ENCODE results near the gene MEG3. TPM values are rescaled to one million over a fixed set of nuclear protein-coding genes. Genes with fewer than 3 reads are reported as not detected.

Gene MEG3
- total RNA-seq, 1 experiment from 2014 or later = 338 TPM

- H3K27me3 Mint-ChIP-seq (ENCODE audit: low read depth) = no peaks in the 10 kb centered on the region
- DNase-seq (ENCODE audit: low spot score) (no peak), ATAC-seq (no peak)
- no peak overlapping the region for H3K27ac Mint-ChIP-seq
- no peak overlapping the region for H3K4me3 Mint-ChIP-seq
- H3K9me3 Mint-ChIP-seq = no peaks in the 10 kb centered on the region
- no peak for TF ChIP-seq ZNF263 (CRISPR knock-in tag; IDR thresholded peaks at IDR 0.05; ENCODE audit: low read depth)
- TF ChIP-seq E2F5 (CRISPR knock-in tag; IDR thresholded peaks at IDR 0.05) = no peak
- TF ChIP-seq CREB1 (CRISPR knock-in tag; IDR thresholded peaks at IDR 0.05) = no peak
- TF ChIP-seq, protein P1, sequence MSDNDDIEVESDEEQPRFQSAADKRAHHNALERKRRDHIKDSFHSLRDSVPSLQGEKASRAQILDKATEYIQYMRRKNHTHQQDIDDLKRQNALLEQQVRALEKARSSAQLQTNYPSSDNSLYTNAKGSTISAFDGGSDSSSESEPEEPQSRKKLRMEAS (CRISPR knock-in tag; IDR thresholded peaks at IDR 0.05) = no peak
- peaks cover 26% of the 10 kb centered on the region for H3K4me1 Mint-ChIP-seq
- POLR2A ChIA-PET = no interaction called here
- CTCF ChIA-PET = no interaction called here
- H3K36me3 Mint-ChIP-seq = peaks cover 23% of the 10 kb centered on the region
Observed at GRCh38 chr14:100893760-100894159, 67.8 kb downstream of the MEG3 start.

DNA sequence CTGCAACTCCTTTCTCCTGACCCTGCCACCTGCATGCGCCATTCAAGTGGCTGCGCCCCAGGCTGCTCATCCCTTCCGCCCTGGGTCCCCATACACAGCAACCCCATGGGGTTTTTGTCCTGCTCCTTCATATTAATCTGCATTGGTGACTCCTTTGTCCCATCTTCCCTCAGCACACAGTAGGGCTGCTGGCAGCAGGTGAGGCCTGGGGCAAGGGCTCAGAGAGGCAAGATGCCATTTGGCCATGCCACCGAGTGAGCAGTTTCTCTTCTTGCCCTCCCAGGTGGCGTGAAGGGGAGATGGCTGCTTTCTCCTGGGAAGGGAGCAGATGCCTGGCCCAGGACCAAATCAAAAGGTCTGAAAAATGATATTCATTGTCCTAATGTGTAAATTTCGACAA lies 68.5 kb downstream of the MEG3 start:
- TF ChIP-seq CTCF (IDR thresholded peaks at IDR 0.05) (no peak), SMAD4 (CRISPR knock-in tag; IDR thresholded peaks at IDR 0.05) (no peak), AR (CRISPR knock-in tag; IDR thresholded peaks at IDR 0.05) (no peak), ZNF138 (CRISPR knock-in tag; conservative IDR thresholded peaks at IDR 0.05) (no peak), CBFB (CRISPR knock-in tag; IDR thresholded peaks at IDR 0.05; ENCODE audit: low read depth) (no peak), TEAD1 (CRISPR knock-in tag; IDR thresholded peaks at IDR 0.05) (no peak), FOXP4 (CRISPR knock-in tag; IDR thresholded peaks at IDR 0.05) (no peak), ZNF396 (CRISPR knock-in tag; IDR thresholded peaks at IDR 0.05; ENCODE audit: borderline replicate concordance) (no peak), ATF3 (CRISPR knock-in tag; conservative IDR thresholded peaks at IDR 0.05) (no peak), ZNF416 (CRISPR knock-in tag; IDR thresholded peaks at IDR 0.05) (no peak), ZNF219 (CRISPR knock-in tag; IDR thresholded peaks at IDR 0.05; ENCODE audit: borderline replicate concordance) (no peak), ETV6 (CRISPR knock-in tag; IDR thresholded peaks at IDR 0.05) (no peak), PRRX2 (CRISPR knock-in tag; IDR thresholded peaks at IDR 0.05) (no peak)
- TF ChIP-seq, protein P2, sequence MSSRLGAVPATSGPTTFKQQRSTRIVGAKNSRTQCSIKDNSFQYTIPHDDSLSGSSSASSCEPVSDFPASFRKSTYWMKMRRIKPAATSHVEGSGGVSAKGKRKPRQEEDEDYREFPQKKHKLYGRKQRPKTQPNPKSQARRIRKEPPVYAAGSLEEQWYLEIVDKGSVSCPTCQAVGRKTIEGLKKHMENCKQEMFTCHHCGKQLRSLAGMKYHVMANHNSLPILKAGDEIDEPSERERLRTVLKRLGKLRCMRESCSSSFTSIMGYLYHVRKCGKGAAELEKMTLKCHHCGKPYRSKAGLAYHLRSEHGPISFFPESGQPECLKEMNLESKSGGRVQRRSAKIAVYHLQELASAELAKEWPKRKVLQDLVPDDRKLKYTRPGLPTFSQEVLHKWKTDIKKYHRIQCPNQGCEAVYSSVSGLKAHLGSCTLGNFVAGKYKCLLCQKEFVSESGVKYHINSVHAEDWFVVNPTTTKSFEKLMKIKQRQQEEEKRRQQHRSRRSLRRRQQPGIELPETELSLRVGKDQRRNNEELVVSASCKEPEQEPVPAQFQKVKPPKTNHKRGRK (CRISPR knock-in tag; IDR thresholded peaks at IDR 0.05; ENCODE audit: borderline replicate concordance) = no peak
- TF ChIP-seq, protein P3, sequence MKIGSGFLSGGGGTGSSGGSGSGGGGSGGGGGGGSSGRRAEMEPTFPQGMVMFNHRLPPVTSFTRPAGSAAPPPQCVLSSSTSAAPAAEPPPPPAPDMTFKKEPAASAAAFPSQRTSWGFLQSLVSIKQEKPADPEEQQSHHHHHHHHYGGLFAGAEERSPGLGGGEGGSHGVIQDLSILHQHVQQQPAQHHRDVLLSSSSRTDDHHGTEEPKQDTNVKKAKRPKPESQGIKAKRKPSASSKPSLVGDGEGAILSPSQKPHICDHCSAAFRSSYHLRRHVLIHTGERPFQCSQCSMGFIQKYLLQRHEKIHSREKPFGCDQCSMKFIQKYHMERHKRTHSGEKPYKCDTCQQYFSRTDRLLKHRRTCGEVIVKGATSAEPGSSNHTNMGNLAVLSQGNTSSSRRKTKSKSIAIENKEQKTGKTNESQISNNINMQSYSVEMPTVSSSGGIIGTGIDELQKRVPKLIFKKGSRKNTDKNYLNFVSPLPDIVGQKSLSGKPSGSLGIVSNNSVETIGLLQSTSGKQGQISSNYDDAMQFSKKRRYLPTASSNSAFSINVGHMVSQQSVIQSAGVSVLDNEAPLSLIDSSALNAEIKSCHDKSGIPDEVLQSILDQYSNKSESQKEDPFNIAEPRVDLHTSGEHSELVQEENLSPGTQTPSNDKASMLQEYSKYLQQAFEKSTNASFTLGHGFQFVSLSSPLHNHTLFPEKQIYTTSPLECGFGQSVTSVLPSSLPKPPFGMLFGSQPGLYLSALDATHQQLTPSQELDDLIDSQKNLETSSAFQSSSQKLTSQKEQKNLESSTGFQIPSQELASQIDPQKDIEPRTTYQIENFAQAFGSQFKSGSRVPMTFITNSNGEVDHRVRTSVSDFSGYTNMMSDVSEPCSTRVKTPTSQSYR (CRISPR knock-in tag; IDR thresholded peaks at IDR 0.05) = no peak
- TF ChIP-seq, protein P4, sequence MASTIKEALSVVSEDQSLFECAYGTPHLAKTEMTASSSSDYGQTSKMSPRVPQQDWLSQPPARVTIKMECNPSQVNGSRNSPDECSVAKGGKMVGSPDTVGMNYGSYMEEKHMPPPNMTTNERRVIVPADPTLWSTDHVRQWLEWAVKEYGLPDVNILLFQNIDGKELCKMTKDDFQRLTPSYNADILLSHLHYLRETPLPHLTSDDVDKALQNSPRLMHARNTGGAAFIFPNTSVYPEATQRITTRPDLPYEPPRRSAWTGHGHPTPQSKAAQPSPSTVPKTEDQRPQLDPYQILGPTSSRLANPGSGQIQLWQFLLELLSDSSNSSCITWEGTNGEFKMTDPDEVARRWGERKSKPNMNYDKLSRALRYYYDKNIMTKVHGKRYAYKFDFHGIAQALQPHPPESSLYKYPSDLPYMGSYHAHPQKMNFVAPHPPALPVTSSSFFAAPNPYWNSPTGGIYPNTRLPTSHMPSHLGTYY (CRISPR knock-in tag; IDR thresholded peaks at IDR 0.05) = no peak
- Mint-ChIP-seq H3K27ac (no peak overlapping the region), H3K4me3 (no peak overlapping the region), H3K36me3 (peaks cover 16% of the 10 kb centered on the region), H3K27me3 (ENCODE audit: low read depth) (peaks cover 6% of the 10 kb centered on the region; the same call in 1 of the 2 replicates), H3K9me3 (no peaks in the 10 kb centered on the region), H3K4me1 (peaks cover 26% of the 10 kb centered on the region)
- ATAC-seq (no peak), DNase-seq (ENCODE audit: low spot score) (peak; percentile 3)
- ChIA-PET CTCF (no interaction called here), POLR2A (no interaction called here)
